ENCODE data around the gene ZSCAN5B. TPM values are rescaled to one million over a fixed set of nuclear protein-coding genes. Genes with fewer than 3 reads are reported as not detected.

Gene ZSCAN5B
- total and polyA plus RNA-seq, 9 donors = 0.22 TPM; not detected in 8

DNA sequence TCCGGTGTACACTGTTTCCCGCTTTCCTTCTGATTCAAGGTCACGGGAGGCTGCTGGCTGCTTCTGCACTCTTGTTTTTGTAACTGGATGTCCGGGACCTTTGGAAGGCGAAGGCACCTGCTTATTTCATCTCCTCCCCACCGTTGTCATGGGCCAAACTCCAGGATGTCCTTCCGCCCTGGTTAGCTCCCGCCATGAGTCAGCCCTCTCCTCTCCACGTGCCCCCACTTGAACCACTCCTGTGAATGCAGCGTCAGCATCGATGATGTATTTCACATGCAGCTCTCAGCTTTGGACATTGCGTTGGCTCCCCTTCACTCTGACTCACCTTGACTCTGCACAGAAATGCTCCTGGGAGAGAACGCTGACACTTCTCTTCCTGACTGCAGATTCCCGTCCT is 27.3 kb downstream of the ZSCAN5B start:
- no peak for DNase-seq
- TF ChIP-seq CTCF (IDR thresholded peaks at IDR 0.05) = no peak
- TF ChIP-seq EP300 (IDR thresholded peaks at IDR 0.05) = no peak
- no peak for TF ChIP-seq POLR2A (IDR thresholded peaks at IDR 0.05)
- intact Hi-C loops (cut with DNase I) = loop anchor here in 3 of 4 donors (5.0 to 10.0 kb wide), 2 partner anchors 93 to 95 kb away; no protein-coding TSS in a partner anchor
- Histone ChIP-seq H3K4me3 (no peak overlapping the region), H3K9me3 (no peaks in the 10 kb centered on the region), H3K36me3 (no peaks in the 10 kb centered on the region), H3K4me1 (ENCODE audit: insufficient read depth) (no peaks in the 10 kb centered on the region), H3K27me3 (no peaks in the 10 kb centered on the region), H3K27ac (no peak overlapping the region)
- 14 to 26% (median 22%) methylated on average over 14 of the region's 14 CpGs for WGBS, 3 donors

- WGBS, 3 donors = 31 to 35% (median 33%) methylated on average over 7 of the region's 7 CpGs
- H3K27ac ChIP-seq = no peak overlapping the region
- intact Hi-C loops (cut with DNase I) = no loop called here
These were observed 30.5 kb downstream of the ZSCAN5B start for GRCh38 chr19:56167064-56167578.

DNA sequence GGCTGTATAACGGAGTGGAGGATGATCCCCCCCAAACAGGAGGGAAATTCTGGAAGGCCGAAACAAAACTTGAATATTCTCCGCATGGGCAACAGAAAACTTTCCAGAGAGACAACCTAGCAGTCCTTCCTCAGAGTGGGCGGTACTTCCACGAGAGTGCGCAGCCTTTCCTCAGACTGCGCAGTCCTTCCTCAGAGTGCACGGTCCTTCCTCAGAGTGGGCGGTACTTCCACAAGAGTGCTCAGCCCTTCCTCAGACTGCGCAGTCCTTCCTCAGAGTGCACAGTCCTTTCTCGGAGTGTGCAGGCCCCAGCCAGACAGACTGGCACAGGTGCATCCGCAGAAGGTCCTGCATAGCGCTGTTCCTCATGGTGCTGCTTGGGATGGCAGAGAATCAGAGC is 34.5 kb downstream of the ZSCAN5B start:
- TF ChIP-seq POLR2A (IDR thresholded peaks at IDR 0.05) = no peak
- TF ChIP-seq CTCF (IDR thresholded peaks at IDR 0.05) = no peak
- no peak for TF ChIP-seq EP300 (IDR thresholded peaks at IDR 0.05)
- intact Hi-C loops (cut with DNase I) = no loop called here
- no peak for DNase-seq
- 80 to 88% (median 83%) methylated on average over 13 of the region's 13 CpGs for WGBS, 3 donors
- no peaks in the 10 kb centered on the region for H3K9me3 ChIP-seq
- no peak overlapping the region for H3K4me3 ChIP-seq
- H3K36me3 ChIP-seq = no peaks in the 10 kb centered on the region
- no peaks in the 10 kb centered on the region for H3K4me1 ChIP-seq (ENCODE audit: insufficient read depth)
- no peaks in the 10 kb centered on the region for H3K27me3 ChIP-seq
- H3K27ac ChIP-seq = no peak overlapping the region

More at GRCh38 chr19:56167064-56167578, 30.5 kb downstream of the ZSCAN5B start:
- Histone ChIP-seq H3K36me3 (no peaks in the 10 kb centered on the region), H3K27me3 (no peaks in the 10 kb centered on the region), H3K9me3 (no peaks in the 10 kb centered on the region), H3K4me1 (ENCODE audit: insufficient read depth) (no peaks in the 10 kb centered on the region), H3K4me3 (no peak overlapping the region)
- TF ChIP-seq EP300 (IDR thresholded peaks at IDR 0.05) (no peak), POLR2A (IDR thresholded peaks at IDR 0.05) (no peak), CTCF (IDR thresholded peaks at IDR 0.05) (no peak)
- no peak for DNase-seq

DNA sequence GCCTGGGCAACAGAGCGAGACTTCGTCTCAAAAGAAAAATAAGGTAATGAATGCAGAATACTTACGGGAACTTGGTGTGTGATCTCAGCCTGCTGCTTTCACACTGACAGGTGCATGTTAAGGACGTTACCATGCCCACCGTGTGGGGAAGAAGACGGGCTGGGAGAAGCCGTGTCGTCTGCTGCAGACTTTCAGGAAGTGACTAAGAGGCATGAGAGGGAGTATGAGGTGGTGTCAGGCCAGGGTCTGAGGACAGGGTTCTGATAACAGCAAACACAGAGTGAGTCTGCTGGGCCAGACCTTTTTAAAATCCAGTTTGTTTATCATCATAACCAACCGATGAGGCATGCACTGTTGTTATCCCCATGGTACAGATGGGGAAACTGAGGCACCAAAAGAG is 35.3 kb downstream of the ZSCAN5B start:
- no peak overlapping the region for H3K27ac ChIP-seq
- H3K36me3 ChIP-seq = no peaks in the 10 kb centered on the region
- intact Hi-C loops (cut with DNase I) = no loop called here
- TF ChIP-seq CTCF (IDR thresholded peaks at IDR 0.05) = no peak
- TF ChIP-seq EP300 (IDR thresholded peaks at IDR 0.05) = no peak
- no peak for TF ChIP-seq POLR2A (IDR thresholded peaks at IDR 0.05)
- WGBS, 3 donors = 41 to 65% (median 45%) methylated on average over 9 of the region's 9 CpGs
- no peak overlapping the region for H3K4me3 ChIP-seq
- DNase-seq = no peak
- H3K4me1 ChIP-seq (ENCODE audit: insufficient read depth) = no peaks in the 10 kb centered on the region
- H3K27me3 ChIP-seq = no peaks in the 10 kb centered on the region
- H3K9me3 ChIP-seq = no peaks in the 10 kb centered on the region

Measured in ovary (tissue), 9 donors.